ENCODE measurements around the gene LY6G6C.

LY6G6C gene

DNA sequence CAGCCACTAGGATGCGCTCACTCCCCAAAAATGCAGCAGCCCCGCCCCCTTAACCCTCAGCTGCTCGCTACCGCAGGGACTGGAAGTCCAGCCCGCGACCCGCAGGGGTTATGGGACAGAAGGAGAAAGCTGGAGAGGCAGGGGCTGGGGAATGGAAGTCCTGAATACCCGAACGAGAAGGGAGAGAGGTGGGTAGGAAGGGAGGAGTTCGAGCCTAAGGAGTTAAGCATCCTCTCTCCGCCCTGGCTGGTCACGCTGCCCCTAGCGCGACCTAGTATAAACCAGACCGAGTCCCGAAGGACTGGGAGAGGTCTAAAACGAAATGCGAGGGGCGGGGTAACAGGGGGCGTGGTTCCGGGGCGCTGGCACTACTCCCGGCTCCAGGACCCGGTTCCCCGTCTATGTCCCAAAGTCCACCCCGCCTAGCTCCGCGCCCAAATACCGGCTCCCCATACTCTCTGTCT lies 8.0 kb upstream of the LY6G6C start:
- Histone ChIP-seq H3K4me3 (ENCODE audit: low read length) (peak overlapping the region; percentile 83), H3K27me3 (ENCODE audit: control insufficient read depth, insufficient read depth, low read length) (no peaks in the 10 kb centered on the region), H3K9me3 (ENCODE audit: control insufficient read depth, low read length) (no peaks in the 10 kb centered on the region), H3K36me3 (ENCODE audit: control insufficient read depth, insufficient read depth, low read length) (peaks cover 26% of the 10 kb centered on the region), H3K9ac (ENCODE audit: low read length) (peak overlapping the region; percentile 78), H3K4me1 (ENCODE audit: control insufficient read depth, insufficient read depth, low read length) (peaks cover 51% of the 10 kb centered on the region)

DNA sequence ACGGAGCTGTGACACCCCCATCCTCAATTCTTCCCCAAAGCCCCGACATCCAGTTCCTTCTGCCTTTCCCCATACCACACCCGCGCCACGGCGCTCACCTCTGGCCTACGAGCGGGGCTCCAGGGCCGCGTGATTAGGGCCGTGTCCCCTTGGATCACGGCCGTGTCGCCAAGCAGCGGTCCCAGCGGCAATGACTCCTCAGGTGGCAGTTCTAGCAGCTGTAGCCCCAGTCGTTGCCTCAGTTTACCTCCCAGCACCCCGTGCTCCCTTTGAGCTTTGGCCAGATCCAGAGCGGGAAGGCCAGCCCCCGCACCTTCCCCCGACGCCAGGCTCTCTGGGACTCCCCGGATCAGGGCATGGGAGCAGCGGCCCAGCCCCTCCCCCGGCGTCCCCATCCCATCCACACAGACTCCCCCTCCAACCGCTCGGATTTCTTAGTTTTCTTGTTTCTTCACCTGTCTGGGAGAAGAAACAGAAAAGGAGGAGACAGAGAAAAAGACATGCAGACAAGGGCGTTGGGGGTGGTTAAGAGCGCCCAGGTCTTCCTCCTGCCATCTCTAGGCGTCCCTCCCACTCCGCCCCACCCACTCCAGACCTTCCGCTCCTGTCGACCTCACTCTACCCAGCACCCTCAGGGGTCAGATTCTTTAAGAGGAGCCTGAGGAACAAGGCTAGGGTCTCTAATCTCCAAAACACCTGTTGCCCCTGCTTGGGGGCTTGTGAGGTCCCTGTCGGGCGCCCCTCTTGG lies 7.4 kb upstream of the LY6G6C start, which contains the start of gene DDAH2:
DDAH2 (minus strand) TSS at position 533 of the 748 bp plus-strand sequence; CDS start at position 395, 138 bp downstream.
- H3K4me3 ChIP-seq (ENCODE audit: low read length): peak within 1 kb of the TSS; percentile 83
- H3K27me3 ChIP-seq (ENCODE audit: control insufficient read depth, insufficient read depth, low read length): no peaks in the 10 kb centered on the region
- peaks cover 45% of the 10 kb centered on the region for H3K4me1 ChIP-seq (ENCODE audit: control insufficient read depth, insufficient read depth, low read length)
- peaks cover 26% of the 10 kb centered on the region for H3K36me3 ChIP-seq (ENCODE audit: control insufficient read depth, insufficient read depth, low read length)
- H3K9me3 ChIP-seq (ENCODE audit: control insufficient read depth, low read length): no peaks in the 10 kb centered on the region
- H3K9ac ChIP-seq (ENCODE audit: low read length): peak within 1 kb of the TSS; percentile 78

DNA sequence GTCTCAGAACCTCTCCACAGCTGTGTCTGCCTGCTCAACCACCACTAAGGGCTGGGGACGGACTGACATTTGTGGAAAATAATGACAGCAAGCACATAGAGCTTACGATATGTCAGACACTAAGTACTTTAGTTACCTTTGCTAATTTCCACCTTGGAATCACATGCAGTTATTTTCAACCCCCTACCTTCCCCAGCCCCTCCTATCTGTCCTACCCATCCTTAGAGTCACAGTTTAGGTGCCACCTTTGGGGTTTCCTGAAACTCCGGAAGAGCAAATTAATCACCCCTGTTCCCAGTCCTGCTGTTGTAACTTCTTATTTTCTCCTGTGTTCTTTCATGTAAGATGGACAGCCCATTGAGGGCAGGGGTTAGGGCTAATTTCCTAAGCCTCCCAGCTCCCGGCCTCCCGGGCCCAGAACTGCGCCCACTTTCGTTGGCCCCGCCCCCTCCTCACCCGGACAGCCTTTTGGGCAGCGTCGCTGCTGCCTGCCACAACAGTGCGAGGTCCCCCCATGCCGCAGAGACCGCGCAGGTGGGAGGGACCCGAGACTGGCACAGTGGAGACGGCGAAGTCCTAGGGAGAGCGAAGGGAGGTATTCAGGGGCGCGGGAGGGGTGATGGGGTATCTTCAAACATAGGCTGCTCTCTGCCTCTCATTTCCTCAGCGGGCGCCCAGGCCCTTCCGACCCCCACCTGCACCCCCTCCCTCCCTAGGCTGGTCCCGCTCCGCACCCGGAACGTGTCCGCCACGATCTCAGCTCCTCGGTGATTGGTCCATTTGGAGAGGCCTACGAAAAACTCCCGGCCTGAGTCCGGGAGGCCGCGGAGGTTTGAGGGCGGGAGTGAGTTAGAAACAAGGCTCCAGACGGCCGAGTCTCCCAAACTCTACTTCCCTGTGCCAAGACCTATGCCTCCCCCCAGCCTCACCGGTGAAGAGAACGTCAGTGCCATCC lies 6.4 kb upstream of the LY6G6C start:
- H3K27me3 ChIP-seq (ENCODE audit: control insufficient read depth, insufficient read depth, low read length): no peaks in the 10 kb centered on the region
- no peak overlapping the region for H3K4me3 ChIP-seq (ENCODE audit: low read length)
- peaks cover 16% of the 10 kb centered on the region for H3K36me3 ChIP-seq (ENCODE audit: control insufficient read depth, insufficient read depth, low read length)
- peak overlapping the region; percentile 78 for H3K9ac ChIP-seq (ENCODE audit: low read length)
- no peaks in the 10 kb centered on the region for H3K9me3 ChIP-seq (ENCODE audit: control insufficient read depth, low read length)
- H3K4me1 ChIP-seq (ENCODE audit: control insufficient read depth, insufficient read depth, low read length): peaks cover 38% of the 10 kb centered on the region

DNA sequence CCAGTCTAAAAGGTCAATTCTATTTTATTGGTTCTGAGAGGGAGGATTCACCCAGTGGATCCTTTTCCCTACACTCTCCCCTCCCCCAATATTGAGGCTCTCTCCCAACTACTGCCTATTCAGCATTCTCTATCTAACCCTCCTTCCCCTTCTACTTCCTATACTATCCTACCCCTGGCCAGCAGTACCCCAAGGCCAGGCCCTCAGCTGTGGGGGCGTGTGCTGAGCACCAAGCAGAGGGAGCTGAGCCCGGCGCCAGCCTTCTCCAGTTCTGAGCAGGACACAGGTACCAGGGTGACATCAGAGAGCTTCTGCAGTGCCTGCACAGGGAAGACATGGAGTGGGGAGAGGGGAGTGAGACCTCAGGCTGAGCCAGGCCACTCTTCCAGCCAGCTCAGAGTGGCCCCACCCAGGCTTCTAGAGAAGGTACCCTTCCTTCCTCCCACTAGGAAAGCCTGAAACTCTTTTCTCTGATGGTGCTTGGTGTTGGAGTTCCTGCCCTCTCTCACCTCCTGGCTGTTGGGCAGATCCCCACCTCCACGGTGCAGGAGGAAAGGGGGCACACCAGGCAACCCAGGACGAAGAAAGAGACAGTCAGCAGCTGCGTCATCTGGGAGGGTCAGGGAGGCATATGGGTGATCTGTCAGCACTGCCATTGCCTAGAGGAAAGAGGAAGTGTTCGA lies 5.6 kb upstream of the LY6G6C start:
- Histone ChIP-seq H3K36me3 (ENCODE audit: control insufficient read depth, insufficient read depth, low read length) (peaks cover 16% of the 10 kb centered on the region), H3K4me1 (ENCODE audit: control insufficient read depth, insufficient read depth, low read length) (peaks cover 34% of the 10 kb centered on the region), H3K9ac (ENCODE audit: low read length) (peak overlapping the region; percentile 51), H3K9me3 (ENCODE audit: control insufficient read depth, low read length) (no peaks in the 10 kb centered on the region), H3K27me3 (ENCODE audit: control insufficient read depth, insufficient read depth, low read length) (no peaks in the 10 kb centered on the region), H3K4me3 (ENCODE audit: low read length) (no peak overlapping the region)

DNA sequence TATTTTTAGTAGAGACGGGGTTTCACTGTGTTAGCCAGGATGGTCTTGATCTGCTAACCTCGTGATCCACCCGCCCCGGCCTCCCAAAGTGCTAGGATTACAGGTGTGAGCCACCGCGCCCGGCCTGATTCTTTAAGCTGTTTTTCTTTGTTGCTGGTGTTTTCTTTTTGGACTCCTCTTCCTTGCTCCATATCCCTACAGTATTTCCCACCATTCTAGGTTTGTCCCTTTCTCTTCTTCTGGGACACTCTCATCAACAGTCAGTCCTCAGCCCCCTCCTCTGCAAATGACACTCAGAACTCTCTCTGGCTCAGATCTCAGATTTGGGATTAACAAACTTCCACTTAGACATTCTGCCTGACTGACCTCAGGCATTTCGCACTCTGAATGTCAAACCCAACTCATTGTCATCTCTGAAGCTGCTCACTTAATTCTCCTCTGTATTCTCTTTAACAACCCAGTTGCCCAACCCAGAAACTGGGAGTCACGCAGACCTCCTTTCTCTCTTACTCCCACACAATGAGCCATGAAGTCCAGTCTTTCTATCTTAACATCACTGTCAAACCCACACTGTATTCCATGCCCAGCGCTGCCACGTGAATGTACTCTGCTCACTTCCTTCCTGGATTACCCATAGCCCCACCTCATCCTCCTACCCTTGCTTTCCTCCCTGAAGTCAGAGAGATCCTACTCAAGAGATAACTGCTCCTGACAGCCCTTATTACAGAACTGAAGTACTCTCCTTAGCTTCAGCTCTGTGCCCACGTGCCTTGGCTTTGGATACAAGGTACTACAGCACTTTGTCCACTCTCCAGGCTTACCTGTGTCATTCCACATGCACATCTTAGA lies 4.2 kb upstream of the LY6G6C start:
- H3K4me1 ChIP-seq (ENCODE audit: control insufficient read depth, insufficient read depth, low read length): peaks cover 37% of the 10 kb centered on the region
- no peak overlapping the region for H3K4me3 ChIP-seq (ENCODE audit: low read length)
- H3K9ac ChIP-seq (ENCODE audit: low read length): no peak overlapping the region
- H3K27me3 ChIP-seq (ENCODE audit: control insufficient read depth, insufficient read depth, low read length): no peaks in the 10 kb centered on the region
- H3K9me3 ChIP-seq (ENCODE audit: control insufficient read depth, low read length): no peaks in the 10 kb centered on the region
- H3K36me3 ChIP-seq (ENCODE audit: control insufficient read depth, insufficient read depth, low read length): peaks cover 9% of the 10 kb centered on the region

DNA sequence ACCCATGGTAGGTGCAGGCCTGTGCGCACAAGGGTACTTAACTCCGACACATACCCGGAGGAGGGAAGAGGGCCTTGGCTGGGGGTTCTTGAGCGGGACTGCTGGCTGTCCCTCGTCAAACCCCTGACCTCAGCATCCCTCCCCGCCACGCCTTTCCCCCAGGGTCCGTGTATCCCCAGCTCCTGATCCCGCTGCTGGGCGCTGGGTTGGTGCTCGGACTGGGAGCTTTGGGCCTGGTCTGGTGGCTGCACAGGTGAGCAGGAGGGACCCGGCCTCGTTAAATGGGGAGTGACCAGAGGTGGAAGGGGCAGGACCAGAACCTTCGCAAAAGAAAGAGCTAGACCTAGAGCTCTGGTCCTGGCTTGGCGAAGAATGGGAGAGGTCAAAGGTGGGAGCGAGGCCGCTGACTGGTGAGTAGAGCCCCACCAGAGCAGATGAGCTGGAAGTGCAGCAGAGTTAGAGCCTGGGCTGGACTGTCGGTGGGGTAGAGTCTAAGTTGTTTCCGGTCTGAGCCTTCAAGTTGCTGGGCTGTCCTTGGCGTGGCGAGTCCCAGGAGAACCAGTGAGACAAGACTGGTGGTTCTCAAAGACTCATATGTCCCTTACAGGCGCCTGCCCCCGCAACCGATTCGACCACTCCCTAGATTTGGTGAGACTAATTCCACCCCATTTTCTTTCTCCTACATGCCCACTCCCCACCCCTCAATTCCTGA lies 2.6 kb upstream of the LY6G6C start:
- peaks cover 9% of the 10 kb centered on the region for H3K36me3 ChIP-seq (ENCODE audit: control insufficient read depth, insufficient read depth, low read length)
- peaks cover 39% of the 10 kb centered on the region for H3K4me1 ChIP-seq (ENCODE audit: control insufficient read depth, insufficient read depth, low read length)
- H3K27me3 ChIP-seq (ENCODE audit: control insufficient read depth, insufficient read depth, low read length): no peaks in the 10 kb centered on the region
- H3K9me3 ChIP-seq (ENCODE audit: control insufficient read depth, low read length): no peaks in the 10 kb centered on the region
- H3K9ac ChIP-seq (ENCODE audit: low read length): no peak overlapping the region
- no peak overlapping the region for H3K4me3 ChIP-seq (ENCODE audit: low read length)

DNA sequence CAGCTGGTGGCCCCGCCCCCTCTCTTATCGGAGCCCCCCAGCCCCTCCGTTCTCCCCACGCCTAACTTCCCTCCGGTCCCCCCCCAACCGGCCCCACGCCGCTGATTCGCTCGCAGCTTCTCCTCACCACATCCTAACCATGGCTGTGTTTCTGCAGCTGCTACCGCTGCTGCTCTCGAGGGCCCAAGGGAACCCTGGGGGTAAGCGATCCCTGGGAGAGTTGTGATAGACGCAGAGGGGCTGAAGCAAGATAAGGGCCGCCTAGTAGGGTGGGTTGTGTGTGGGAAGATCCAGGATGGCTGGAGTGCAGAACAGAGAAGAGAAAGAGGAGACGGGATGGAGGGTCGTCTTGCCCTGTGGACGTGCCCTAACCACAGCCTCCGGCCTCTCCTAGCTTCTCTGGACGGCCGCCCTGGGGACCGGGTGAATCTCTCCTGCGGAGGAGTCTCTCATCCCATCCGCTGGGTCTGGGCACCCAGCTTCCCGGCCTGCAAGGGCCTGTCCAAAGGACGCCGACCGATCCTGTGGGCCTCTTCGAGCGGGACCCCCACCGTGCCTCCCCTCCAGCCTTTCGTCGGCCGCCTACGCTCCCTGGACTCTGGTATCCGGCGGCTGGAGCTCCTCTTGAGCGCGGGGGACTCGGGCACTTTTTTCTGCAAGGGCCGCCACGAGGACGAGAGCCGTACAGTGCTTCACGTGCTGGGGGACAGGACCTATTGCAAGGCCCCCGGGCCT lies 1.9 kb upstream of the LY6G6C start, which contains the start of gene MPIG6B:
MPIG6B (plus strand) TSS at position 129 of the 735 bp plus-strand sequence; CDS start at position 140, 11 bp downstream.
- Histone ChIP-seq H3K4me3 (ENCODE audit: low read length) (no peak within 1 kb of the TSS), H3K9ac (ENCODE audit: low read length) (no peak within 1 kb of the TSS), H3K36me3 (ENCODE audit: control insufficient read depth, insufficient read depth, low read length) (peaks cover 9% of the 10 kb centered on the region), H3K4me1 (ENCODE audit: control insufficient read depth, insufficient read depth, low read length) (peaks cover 39% of the 10 kb centered on the region), H3K9me3 (ENCODE audit: control insufficient read depth, low read length) (no peaks in the 10 kb centered on the region), H3K27me3 (ENCODE audit: control insufficient read depth, insufficient read depth, low read length) (no peaks in the 10 kb centered on the region)

DNA sequence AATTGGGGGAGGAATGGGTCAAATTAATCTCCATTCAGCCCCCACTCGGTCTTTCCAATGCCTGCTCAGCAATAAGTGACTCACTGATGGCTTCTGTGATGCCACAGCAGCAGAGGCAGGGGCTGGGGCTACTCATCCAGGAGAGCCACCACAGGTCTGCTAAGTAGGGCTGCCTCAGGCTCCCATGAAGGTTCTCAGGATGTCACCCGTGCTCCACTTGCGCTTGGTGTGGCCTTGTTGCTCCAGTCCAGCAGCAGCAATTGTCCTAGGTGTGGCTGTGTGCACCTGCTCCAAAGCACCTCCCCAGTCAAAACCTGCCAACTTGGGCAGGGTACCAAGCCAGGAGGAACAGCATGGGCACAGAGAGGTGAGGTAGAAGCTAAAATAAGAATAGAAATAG lies 627 bp upstream of the LY6G6C start:
- H3K4me1 ChIP-seq (ENCODE audit: control insufficient read depth, insufficient read depth, low read length): peaks cover 40% of the 10 kb centered on the region
- H3K27me3 ChIP-seq (ENCODE audit: control insufficient read depth, insufficient read depth, low read length): no peaks in the 10 kb centered on the region
- peaks cover 3% of the 10 kb centered on the region for H3K36me3 ChIP-seq (ENCODE audit: control insufficient read depth, insufficient read depth, low read length)
- H3K4me3 ChIP-seq (ENCODE audit: low read length): no peak overlapping the region
- H3K9ac ChIP-seq (ENCODE audit: low read length): no peak overlapping the region
- H3K9me3 ChIP-seq (ENCODE audit: control insufficient read depth, low read length): no peaks in the 10 kb centered on the region

DNA sequence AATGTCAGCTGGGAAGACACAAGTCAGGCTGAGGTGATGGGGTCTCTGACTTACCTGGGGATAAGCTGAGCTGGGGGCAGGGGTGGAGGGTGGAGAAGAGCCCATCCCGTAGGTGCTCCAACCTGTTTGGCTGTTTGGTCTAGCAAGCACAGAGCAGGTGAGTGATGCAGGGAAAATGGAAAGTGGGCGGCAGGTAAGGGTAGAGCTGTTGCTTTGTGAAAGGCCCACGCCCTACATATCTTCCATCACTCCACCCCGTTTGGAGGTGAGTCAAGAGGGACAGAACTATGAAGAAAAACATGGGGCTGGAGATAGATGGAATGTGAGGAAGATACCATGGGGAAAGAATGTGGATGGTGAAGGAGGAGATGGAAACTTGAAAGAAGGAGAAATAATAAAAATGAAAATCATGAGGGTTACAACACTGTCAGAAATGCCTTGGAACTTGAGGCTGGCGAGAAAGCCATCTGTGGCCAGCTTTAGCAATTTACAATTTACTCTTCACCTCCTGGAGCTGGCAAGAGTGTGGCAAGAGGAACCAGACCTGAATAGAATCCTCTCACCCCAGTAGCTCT lies 1.3 kb downstream of the LY6G6C start:
- Histone ChIP-seq H3K36me3 (ENCODE audit: control insufficient read depth, insufficient read depth, low read length) (no peaks in the 10 kb centered on the region), H3K4me1 (ENCODE audit: control insufficient read depth, insufficient read depth, low read length) (peaks cover 35% of the 10 kb centered on the region), H3K9me3 (ENCODE audit: control insufficient read depth, low read length) (no peaks in the 10 kb centered on the region), H3K27me3 (ENCODE audit: control insufficient read depth, insufficient read depth, low read length) (no peaks in the 10 kb centered on the region), H3K4me3 (ENCODE audit: low read length) (no peak overlapping the region), H3K9ac (ENCODE audit: low read length) (no peak overlapping the region)

DNA sequence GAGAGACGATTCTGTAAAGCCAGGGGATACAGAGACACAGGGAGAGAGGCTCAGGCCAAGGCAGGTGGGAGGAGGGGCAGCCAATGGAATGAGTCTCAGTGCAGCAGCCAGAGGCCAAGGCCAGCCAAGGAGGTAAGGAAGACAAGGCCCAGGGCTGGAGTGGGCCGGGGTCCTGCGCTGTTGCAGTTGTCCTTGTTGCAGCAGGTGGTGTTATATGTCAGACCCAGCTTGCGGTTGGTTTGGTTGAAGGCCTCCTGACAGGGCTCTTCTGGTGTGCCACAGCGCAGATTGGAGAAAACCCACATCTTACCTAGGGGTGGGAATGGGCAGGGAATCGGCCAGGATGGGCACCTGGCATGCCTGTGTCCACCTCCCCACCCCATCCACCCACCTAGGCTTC lies 2.5 kb downstream of the LY6G6C start:
- H3K9ac ChIP-seq (ENCODE audit: low read length): no peak overlapping the region
- H3K27me3 ChIP-seq (ENCODE audit: control insufficient read depth, insufficient read depth, low read length): no peaks in the 10 kb centered on the region

More for the DNA sequence above, 2.5 kb downstream of the LY6G6C start:
- no peaks in the 10 kb centered on the region for H3K36me3 ChIP-seq (ENCODE audit: control insufficient read depth, insufficient read depth, low read length)
- H3K4me3 ChIP-seq (ENCODE audit: low read length): no peak overlapping the region
- no peaks in the 10 kb centered on the region for H3K9me3 ChIP-seq (ENCODE audit: control insufficient read depth, low read length)
- peaks cover 40% of the 10 kb centered on the region for H3K4me1 ChIP-seq (ENCODE audit: control insufficient read depth, insufficient read depth, low read length)
